GM18861 (cell line): ENCODE measurements around the gene GGT6.

Experiments
- ATAC-seq: cut with Tn5 transposase; IDR thresholded peaks from one replicate; pipeline ENCODE4 v1.9.1; 2021; ENCODE audit not compliant: unreplicated experiment

Gene GGT6

GRCh38 chr17:4507361-4508111 lies 52.8 kb downstream of the GGT6 start:
- ATAC-seq, result no peak
